Esophagus squamous epithelium (tissue), 4 donors: Measurements from ENCODE around the gene TFF2.

Experiments
- CTCF ChIP-seq, 6 experiments: fragments of 450-650 bp in 4 of 6; fragments of 200-600 bp in 2 of 6; sonication (generic) in 2 of 6; IDR thresholded peaks; one replicate each; pipeline ENCODE4 v1.5.1; 2016 to 2019; ENCODE audit warnings: antibody characterized with exemption in 6 of 6, mild to moderate bottlenecking in 4 of 6, moderate library complexity in 4 of 6
- POLR2A ChIP-seq, 4 donors: fragments of 450-650 bp; IDR thresholded peaks; one replicate each; pipeline ENCODE4 v1.6.1; 2017; ENCODE audit warnings: antibody characterized with exemption in 4 of 4, mild to moderate bottlenecking in 4 of 4, moderate library complexity in 3 of 4

DNA sequence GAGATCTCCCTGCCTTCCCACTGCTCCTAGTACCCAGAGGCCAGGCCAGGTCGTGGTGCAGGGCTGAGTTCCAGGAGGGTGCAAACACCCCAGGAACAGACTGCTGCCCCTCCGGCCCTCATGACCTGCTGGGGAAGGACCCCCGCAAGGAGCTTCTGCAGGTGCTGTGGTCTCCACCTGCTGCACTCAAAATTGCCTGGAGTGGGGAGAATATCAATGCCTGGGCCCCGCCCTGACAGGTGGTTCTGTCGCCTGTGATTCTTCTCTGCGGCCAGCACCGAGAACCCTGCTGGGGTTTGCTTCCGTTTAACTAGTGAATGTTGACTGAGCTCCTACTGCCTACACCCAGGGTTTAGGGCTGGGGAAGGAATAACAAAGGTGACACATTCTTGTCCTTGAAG is 33.5 kb downstream of the TFF2 start:
- TF ChIP-seq POLR2A (IDR thresholded peaks at IDR 0.05): no peak
- TF ChIP-seq CTCF (IDR thresholded peaks at IDR 0.05): no peak
